Activated effector memory CD4-positive, alpha-beta T cell treated with anti-CD3 and anti-CD28 coated beads, Interleukin-2, amount 50 U/mL, for 16 hours (primary cell): ENCODE measurements around the gene PANK1.
"Not testable (repeated sequence)": the region's sequence is repeated elsewhere in the genome, so short reads cannot be mapped to it uniquely, and the experiment has no call there.

Source experiments
- DNase-seq: peaks from one replicate; pipeline ENCODE4 v3.0.0-alpha.2; 2020

Gene PANK1

GRCh38 chr10:89651205-89651915 is 6.3 kb upstream of the PANK1 start:
- no peak for DNase-seq

DNA sequence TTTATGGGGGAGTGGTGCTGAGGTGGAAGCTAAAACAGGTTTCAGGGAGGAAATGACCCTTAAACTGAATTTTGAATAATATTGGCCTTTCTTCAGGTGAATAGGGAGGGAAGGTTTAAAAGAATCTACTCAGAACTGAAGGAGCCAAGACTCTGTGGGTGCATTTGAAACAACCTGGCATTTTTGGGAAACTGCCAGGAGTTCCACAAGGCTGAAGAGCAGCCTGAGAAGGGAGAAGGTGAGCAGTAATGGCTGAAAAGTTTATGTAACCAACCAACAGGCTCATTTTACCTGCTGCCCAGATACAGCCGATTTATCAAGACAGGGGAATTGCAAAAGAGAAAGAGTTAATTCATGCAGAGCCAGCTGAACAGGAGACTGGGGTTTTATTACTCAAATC is 4.0 kb upstream of the PANK1 start:
- no peak for DNase-seq

DNA sequence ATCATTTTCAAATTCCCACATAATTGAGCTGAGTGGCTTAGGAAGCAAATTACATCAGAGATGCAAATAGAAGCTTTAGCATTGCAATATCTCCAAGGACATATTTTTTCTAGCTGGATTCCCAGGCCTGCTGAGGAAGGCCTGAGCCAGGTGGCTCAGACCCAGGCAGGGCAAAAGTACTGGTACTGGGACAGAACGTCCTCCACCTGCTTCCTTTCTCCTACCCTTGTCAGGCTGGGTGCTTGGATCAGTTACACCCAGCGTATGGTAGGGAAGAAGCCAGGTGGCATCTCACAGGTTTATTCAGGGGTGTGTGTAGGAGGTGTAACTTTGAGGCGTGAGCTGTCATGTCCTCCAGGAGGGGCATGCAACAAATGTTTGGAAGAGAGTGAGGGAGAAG is 3.0 kb upstream of the PANK1 start:
- DNase-seq, result no peak

- DNase-seq, result no peak
Observed at GRCh38 chr10:89646889-89647657, 2.0 kb upstream of the PANK1 start.

DNA sequence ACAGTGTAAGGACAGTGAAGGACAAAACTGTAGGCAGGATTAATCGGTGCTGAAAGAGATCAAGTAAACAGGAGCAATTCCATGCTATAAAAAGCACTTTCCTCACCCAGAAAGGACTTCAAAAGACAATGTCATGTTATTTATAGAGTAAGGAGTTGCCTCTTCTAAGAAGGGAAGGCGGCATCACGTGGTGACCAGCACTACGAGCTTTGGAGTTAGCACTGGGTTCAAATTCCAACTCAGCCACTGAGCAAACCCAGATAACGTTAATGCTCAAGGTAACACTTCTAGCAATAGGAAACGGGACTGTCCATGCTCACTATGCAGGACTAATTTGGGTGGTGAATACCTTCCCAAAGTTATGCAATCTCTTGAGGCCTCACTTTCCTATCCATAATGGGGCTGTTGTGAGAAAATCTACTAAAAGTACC is 715 bp upstream of the PANK1 start:
- DNase-seq, result no peak

- DNase-seq, result no peak
Observed at GRCh38 chr10:89644691-89644966, 413 bp downstream of the PANK1 start.

DNA sequence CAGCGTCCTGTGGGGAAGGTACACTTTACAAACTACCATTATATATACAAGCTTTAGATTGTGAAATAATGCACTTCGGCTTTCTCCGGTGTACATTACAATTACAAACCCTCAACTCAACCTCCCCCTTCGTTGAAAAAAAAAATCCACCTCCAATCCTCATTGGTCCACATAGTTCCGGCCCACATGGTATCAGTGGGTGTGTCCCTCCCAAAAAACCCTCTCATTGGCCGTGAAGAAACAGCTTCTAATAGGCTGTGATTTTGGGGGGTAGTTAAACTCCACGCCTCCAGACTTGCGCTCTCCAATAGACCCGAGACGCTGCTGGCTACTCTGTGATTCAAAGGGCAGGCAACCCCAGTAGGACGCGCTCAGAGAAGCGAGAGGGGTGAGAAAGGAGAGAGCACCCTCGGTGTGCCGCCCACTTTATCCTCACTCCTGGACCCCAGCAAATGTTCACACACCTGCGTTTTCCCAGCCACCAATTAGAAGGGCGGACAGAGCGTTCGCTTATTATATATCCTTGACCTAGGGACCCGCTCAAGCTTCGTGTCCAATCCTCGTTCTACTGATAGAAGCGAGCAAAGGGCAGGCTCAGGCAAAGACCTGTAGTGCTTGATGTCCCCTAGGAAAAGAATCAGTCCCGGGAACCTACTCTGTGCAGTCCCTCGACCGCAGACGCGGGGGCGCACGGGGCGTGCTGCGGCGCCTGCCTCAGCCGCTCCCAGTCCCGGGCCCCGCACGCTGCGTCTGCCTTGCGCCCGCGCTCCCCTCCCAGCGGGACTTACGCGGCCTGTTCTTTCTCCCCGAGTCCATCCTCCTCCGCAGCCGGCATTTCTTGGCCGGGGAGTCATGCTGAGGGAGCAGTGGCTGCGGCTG is 991 bp downstream of the PANK1 start:
- peak; percentile 85 for DNase-seq

DNA sequence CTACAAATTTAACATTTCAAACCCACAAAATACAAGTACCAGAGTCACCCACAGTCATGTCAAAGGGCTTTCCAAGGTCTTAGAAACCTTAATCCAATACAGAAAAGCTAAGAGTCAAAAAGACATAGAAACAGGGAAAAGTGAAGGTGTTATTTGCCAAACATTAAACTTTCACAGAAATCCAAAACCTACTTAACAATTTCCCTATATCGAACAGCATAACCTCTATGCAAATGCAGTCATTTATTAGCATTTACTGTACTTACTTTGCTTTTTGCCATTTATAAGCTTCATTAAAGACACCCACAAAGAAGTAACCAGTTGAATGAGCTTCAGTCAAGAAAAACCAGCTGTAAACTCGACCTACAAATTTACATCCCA is 1.6 kb downstream of the PANK1 start:
- no peak for DNase-seq

- no peak for DNase-seq
Observed at GRCh38 chr10:89642193-89642592, 2.8 kb downstream of the PANK1 start.

DNA sequence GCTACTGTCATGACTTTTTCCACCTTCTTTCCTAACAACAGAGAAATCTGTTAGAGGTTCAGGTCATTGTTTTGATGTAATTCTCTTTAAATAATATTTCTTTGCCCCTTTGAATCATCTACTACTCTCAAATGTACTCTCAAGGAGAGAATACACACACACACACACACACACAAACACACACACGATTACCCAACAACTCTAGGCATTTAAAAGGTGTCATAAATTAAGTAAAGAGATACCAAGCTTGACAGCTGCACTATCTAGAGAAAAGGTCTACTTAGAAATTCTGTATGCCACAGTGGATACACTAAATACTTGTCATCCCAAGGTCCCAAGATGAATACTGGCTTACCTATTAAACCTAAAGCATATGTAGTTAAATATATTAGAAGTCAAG is 4.8 kb downstream of the PANK1 start:
- DNase-seq, result no peak

DNA sequence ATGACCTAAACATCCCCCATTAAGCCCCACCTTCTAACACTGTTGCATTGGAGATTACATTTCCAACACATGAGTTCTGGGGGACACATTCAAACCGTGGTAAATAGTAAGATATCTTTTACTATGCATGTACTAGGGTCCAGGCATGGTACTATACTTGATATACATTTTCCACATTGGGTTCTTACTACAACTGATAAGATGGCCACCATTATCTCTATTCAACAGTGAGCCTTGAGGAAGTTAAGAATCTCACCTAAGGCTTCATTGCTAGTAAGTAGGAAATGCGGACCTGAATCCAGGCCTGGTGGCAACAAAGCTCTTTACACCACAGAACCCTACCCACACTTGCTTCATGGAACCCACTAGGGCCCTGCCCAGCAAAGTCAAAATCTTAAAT is 5.7 kb downstream of the PANK1 start:
- DNase-seq, result no peak

GRCh38 chr10:89637113-89637512 is 7.9 kb downstream of the PANK1 start:
- no peak for DNase-seq

DNA sequence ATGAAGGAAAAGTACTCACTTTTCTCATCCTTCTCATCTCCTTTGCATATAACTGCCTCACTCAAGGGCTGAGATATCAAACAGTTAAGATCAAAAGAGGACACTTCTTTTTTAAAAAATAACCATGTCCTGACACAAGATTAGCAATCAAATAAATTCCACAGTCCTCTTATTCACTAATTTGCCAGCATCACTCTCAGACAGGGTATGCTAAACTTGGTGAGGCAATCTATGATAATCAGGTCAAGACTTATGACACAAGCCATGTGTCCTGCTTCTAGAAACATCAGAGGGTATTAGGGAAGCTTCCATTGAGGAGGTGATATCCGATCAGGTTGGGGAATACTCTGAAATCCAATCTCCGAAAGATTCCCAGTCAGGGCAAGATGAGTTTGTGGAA is 10.4 kb downstream of the PANK1 start:
- no peak for DNase-seq

DNA sequence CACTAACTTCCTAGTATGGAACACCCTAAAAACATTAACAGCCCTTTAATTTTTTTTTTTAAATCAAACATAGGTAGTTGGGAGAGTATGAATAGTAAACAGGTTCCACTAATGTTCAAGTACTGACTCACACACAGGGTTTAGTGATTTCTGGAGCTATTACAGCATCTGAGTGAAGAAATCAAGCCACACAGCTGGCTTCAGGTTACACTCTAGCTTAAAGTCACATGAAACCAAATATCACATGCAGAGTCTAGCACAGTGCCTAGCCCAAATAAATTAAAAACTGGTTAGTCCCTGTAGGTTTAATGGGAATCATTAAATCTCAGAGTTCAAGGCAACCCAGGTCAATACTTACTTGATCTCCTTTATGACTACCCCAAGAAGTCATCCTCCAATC is 11.6 kb downstream of the PANK1 start:
- DNase-seq, result no peak

DNA sequence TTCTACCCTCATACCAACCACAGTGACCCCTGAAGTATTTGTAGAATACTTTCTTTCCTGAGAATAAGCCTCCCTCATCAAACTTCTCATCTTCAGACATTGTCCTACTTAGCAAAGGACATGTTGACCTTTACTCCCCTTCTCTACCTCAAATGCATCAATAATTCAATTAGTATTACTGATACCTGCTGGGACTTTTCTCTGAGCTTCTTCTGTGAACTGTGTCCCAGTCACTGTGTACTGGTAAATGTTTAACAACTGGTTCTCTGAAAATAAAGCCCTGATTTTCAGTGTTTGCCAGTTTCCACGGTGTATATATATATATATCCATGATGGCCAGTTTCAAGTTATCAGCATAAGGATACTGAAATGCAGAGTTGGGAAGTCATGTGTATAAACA is 12.2 kb downstream of the PANK1 start:
- DNase-seq, result no peak

- DNase-seq, result no peak
Observed at GRCh38 chr10:89627830-89628229, 17.2 kb downstream of the PANK1 start.

DNA sequence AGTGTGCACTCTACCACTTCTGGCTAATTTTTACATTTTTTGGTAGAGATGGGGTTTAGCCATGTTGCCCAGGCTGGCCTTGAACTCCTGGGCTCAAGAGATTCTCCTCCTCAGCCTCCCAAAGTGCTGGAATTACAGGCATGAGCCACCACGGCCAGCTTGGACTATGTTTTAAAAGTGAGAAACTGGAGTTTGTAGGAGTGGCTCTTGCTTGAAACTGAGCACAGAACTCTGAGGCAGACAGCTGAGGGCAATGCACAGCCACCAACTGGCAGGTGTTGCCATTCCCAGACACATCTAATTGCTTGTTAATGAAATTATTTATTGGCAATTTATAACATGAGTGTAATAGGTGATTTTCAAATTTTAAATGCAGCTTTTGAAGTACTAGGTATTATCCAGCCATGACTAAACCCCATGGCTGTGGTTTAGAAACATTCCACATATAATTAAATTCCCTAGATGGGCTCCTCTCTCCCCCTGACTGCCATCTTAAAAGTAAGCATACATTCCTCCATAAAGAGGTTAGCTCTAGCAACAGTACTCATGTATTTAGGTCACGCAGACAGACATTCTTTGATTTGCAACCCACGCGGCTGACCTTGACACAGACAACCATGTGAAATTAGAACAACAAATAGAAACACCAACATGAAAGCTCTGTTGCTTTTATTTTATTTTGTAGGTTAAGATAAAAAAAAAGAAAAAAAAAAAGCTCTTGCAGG is 19.8 kb downstream of the PANK1 start:
- DNase-seq, result no peak

DNA sequence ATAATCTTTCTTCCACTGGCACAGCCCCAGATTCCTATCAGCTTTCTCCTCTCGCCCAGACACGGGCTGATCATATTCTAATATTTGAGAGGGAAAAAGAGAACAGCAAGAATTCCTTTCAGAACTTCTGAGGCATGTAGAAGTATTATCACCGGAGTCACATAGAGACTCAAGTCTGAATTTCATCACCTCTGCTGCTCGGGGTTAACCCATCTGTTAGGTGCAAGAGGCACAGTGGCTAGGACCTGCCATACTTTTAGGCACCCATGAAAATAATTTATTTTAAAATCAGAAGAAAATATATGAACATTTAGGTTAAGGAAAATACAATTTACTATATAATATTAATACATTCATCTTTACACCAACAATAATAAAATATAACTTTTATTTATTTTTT is 21.0 kb downstream of the PANK1 start:
- no peak for DNase-seq

DNA sequence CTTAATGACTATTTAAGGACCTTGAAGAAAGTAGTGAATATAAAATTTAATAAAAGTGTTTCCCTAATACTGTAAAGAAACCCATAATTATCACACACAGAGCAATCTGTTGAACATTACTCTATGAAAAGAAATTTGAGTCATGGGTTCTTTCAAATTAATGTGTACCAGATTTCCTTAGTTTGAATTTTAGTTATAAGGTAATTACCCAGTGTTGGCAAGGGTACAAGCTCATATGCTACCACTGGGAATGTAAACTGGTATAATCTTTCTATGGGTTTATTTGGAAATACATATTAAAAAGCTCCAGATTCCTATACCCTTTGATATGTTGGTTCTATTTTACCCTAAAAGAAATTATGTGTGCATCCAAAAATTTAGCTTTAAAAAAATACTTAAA is 22.9 kb downstream of the PANK1 start:
- DNase-seq, result no peak

DNA sequence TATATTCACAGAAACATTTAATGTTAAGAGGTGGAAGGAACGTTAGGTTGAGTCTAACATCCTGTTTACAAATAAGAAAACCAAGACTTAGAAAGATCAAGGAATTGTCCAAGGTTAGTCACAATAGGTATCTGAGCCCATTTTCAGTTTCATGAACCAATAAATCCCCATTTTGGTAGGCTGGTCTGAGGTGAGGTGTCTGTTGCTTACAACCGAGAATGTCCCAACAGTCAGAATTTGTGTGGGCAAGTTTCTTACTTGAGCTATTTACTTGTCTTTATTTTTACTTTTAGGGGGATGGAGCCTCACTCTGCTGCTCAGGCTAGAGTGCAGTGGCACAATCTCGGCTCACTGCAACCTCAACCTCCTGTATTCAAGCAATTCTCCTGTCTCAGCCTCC is 23.6 kb downstream of the PANK1 start:
- no peak for DNase-seq

GRCh38 chr10:89620296-89620695 is 24.7 kb downstream of the PANK1 start:
- not testable (repeated sequence) for DNase-seq

- no peak for DNase-seq
Observed at GRCh38 chr10:89615824-89616223, 29.2 kb downstream of the PANK1 start.

DNA sequence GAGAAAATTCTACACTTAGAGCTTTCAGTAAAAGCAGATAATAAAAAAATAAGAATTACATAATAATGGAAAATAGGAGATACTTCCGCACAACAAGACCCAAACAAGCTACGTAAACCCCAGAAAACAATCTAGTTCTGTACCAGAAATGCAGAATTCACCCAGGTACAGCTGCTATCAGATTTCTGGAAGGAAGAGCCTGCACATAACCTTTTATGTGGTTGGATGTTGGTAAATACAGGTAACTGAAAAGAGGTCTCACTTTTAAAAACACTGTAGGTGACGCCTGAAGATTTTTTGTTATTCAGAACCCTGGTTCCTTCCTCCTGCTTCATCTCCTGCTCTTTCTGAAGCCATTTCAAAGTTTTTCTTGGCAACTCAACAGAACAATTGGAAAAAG is 29.9 kb downstream of the PANK1 start:
- DNase-seq, result no peak
